GM19025 (cell line): Measurements from ENCODE around the gene LNPEP.
"Not testable (repeated sequence)": the region's sequence is repeated elsewhere in the genome, so short reads cannot be mapped to it uniquely, and the experiment has no call there.

Experiments
- ATAC-seq: cut with Tn5 transposase; IDR thresholded peaks from one replicate; pipeline ENCODE4 v1.9.1; 2021; ENCODE audit warnings: mild to moderate bottlenecking, low read depth, moderate library complexity; ENCODE audit not compliant: unreplicated experiment

LNPEP gene

GRCh38 chr5:96928931-96929708 lies 6.8 kb upstream of the LNPEP start:
- no peak for ATAC-seq

GRCh38 chr5:96930058-96930457 lies 5.8 kb upstream of the LNPEP start:
- no peak for ATAC-seq

- ATAC-seq = no peak
Observed at GRCh38 chr5:96930589-96930988, 5.3 kb upstream of the LNPEP start.

GRCh38 chr5:96931037-96931436 lies 4.8 kb upstream of the LNPEP start:
- not testable (repeated sequence) for ATAC-seq

GRCh38 chr5:96931605-96932004 lies 4.3 kb upstream of the LNPEP start:
- ATAC-seq = no peak

- no peak for ATAC-seq
Observed at GRCh38 chr5:96932026-96932425, 3.9 kb upstream of the LNPEP start.

- ATAC-seq = no peak
Observed at GRCh38 chr5:96933764-96934707, 1.8 kb upstream of the LNPEP start.

GRCh38 chr5:96934708-96935558 lies 947 bp upstream of the LNPEP start:
- peak; percentile 60 for ATAC-seq

- ATAC-seq = peak; percentile 12
Observed at GRCh38 chr5:96936431-96937320, 796 bp downstream of the LNPEP start.

GRCh38 chr5:96940586-96940985 lies 4.7 kb downstream of the LNPEP start:
- no peak for ATAC-seq

GRCh38 chr5:96941140-96941539 lies 5.3 kb downstream of the LNPEP start:
- ATAC-seq = no peak

GRCh38 chr5:96942078-96942477 lies 6.2 kb downstream of the LNPEP start:
- no peak for ATAC-seq

- ATAC-seq = no peak
Observed at GRCh38 chr5:96942911-96943310, 7.0 kb downstream of the LNPEP start.

GRCh38 chr5:96943799-96944198 lies 7.9 kb downstream of the LNPEP start:
- ATAC-seq = no peak

- no peak for ATAC-seq
Observed at GRCh38 chr5:96945144-96945897, 9.4 kb downstream of the LNPEP start.

GRCh38 chr5:96946381-96946780 lies 10.5 kb downstream of the LNPEP start:
- no peak for ATAC-seq

GRCh38 chr5:96952118-96952750 lies 16.4 kb downstream of the LNPEP start:
- no peak for ATAC-seq

GRCh38 chr5:96952974-96953730 lies 17.3 kb downstream of the LNPEP start:
- no peak for ATAC-seq
